Endothelial cell of umbilical vein (primary cell): Measurements from ENCODE around the gene TGM6. TPM values are rescaled to one million over a fixed set of nuclear protein-coding genes. Genes with fewer than 3 reads are reported as not detected.

Experiments
- BruUV-seq: library from RNA; stranded (reverse); fragments of 400-500 nt; replicated peaks from 2 replicates; lab custom pipeline; 2021; lab: Mats Ljungman, UMichigan
- CTCF ChIA-PET: fragments of 300-600, 350-600 bp; sonication (Branson Sonifier 250); formaldehyde crosslinking; loops from one replicate; lab custom pipeline; 2021; ENCODE audit warnings: antibody characterized with exemption, inconsistent platforms; lab: Charles Lee
- POLR2A ChIA-PET: fragments of 300-600, 350-600 bp; sonication (Branson Sonifier 250); formaldehyde crosslinking; loops from one replicate; lab custom pipeline; 2021; ENCODE audit warnings: antibody characterized with exemption, inconsistent platforms; lab: Charles Lee
- DNase-seq: peaks from one replicate; pipeline ENCODE4 v3.0.0-alpha.2; 2011; ENCODE audit warnings: low read depth, low spot score
- FAIRE-seq: peaks from 2 replicates; lab custom pipeline; 2011; peaks lifted over from hg19 to GRCh38; lab: Jason Lieb, UNC
- H2AFZ ChIP-seq: 2 replicates; pipeline ENCODE4 v1.6.0; 2012; ENCODE audit warnings: low read depth, low read length, control low read depth, inconsistent platforms
- H3K27ac ChIP-seq: 2 replicates; pipeline ENCODE4 v1.5.1; 2011; ENCODE audit warnings: low read depth, mild to moderate bottlenecking, control low read depth, low read length, moderate library complexity; ENCODE audit not compliant: insufficient read depth
- H3K27me3 ChIP-seq, 2 experiments: 2 replicates each; pipeline versions ENCODE4 v1.6.0 to v1.6.1; 2011; ENCODE audit warnings: low read length in 2 of 2, mixed read lengths in 1 of 2; ENCODE audit not compliant: control insufficient read depth in 2 of 2, insufficient read depth in 2 of 2
- H3K36me3 ChIP-seq, 2 experiments: 2 replicates in 1 of 2; 3 replicates in 1 of 2; pipeline ENCODE4 v1.5.1; 2011; ENCODE audit warnings: low read length in 2 of 2, mild to moderate bottlenecking in 1 of 2, moderate library complexity in 1 of 2; ENCODE audit not compliant: control insufficient read depth in 2 of 2, insufficient read depth in 2 of 2; ENCODE audit errors: extremely low read depth in 1 of 2
- H3K4me1 ChIP-seq: 3 replicates; pipeline ENCODE4 v1.5.1; 2011; ENCODE audit warnings: mild to moderate bottlenecking, low read length; ENCODE audit not compliant: control insufficient read depth, insufficient read depth; ENCODE audit errors: extremely low read depth
- H3K4me2 ChIP-seq: 2 replicates; pipeline ENCODE4 v1.6.1; 2011; ENCODE audit warnings: low read length, control low read depth, mixed read lengths; ENCODE audit not compliant: insufficient read depth
- H3K4me3 ChIP-seq, 3 experiments: fragments of 200-600 bp in 1 of 3; sonication (generic), shearing (Covaris generic) in 1 of 3; replicated peaks in 1 of 3; 2 replicates each; pipeline ENCODE4 v1.5.1; 2011 to 2016; ENCODE audit warnings: control low read depth in 3 of 3, low read length in 3 of 3, mild to moderate bottlenecking in 2 of 3, inconsistent platforms in 1 of 3, low read depth in 1 of 3, moderate library complexity in 1 of 3; ENCODE audit not compliant: insufficient read depth in 1 of 3
- H3K79me2 ChIP-seq: 2 replicates; pipeline ENCODE4 v1.6.0; 2012; ENCODE audit warnings: low read length, inconsistent platforms; ENCODE audit not compliant: control insufficient read depth, insufficient read depth
- H3K9ac ChIP-seq: replicated peaks from 2 replicates; pipeline ENCODE3; 2011; ENCODE audit warnings: low read length, control low read depth; ENCODE audit not compliant: insufficient read depth; ENCODE audit errors: extremely low read depth
- H3K9me1 ChIP-seq: replicated peaks from 3 replicates; pipeline ENCODE4 v1.6.0; 2011; ENCODE audit warnings: mild to moderate bottlenecking, low read length; ENCODE audit not compliant: control insufficient read depth, insufficient read depth; ENCODE audit errors: extremely low read depth
- H3K9me3 ChIP-seq: replicated peaks from 2 replicates; pipeline ENCODE4 v1.5.1; 2012; ENCODE audit warnings: low read length, inconsistent platforms; ENCODE audit not compliant: control insufficient read depth, insufficient read depth
- H4K20me1 ChIP-seq: replicated peaks from 2 replicates; pipeline ENCODE3; 2011; ENCODE audit warnings: mild to moderate bottlenecking, low read length; ENCODE audit not compliant: control insufficient read depth, insufficient read depth; ENCODE audit errors: extremely low read depth
- CTCF ChIP-seq, 2 donors: IDR thresholded peaks; 1 replicate in 1 of 2; 2 replicates in 1 of 2; pipeline ENCODE4 v1.5.1; 2011; ENCODE audit warnings: low read length in 2 of 2, mild to moderate bottlenecking in 2 of 2, moderate library complexity in 2 of 2, control low read depth in 1 of 2, inconsistent platforms in 1 of 2, low read depth in 1 of 2; ENCODE audit not compliant: insufficient read depth in 1 of 2; ENCODE audit errors: extremely low read depth in 1 of 2
- EZH2 ChIP-seq: IDR thresholded peaks from 2 replicates; pipeline ENCODE4 v1.6.1; 2012; ENCODE audit warnings: borderline replicate concordance, low read depth, mild to moderate bottlenecking, moderate library complexity, low read length, inconsistent platforms; ENCODE audit not compliant: severe bottlenecking
- FOS ChIP-seq: IDR thresholded peaks from 2 replicates; pipeline ENCODE4 v1.6.1; 2011; ENCODE audit warnings: mild to moderate bottlenecking, low read length, moderate library complexity, borderline replicate concordance; ENCODE audit not compliant: insufficient read depth
- GATA2 ChIP-seq: IDR thresholded peaks from 2 replicates; pipeline ENCODE4 v1.7.0; 2011; ENCODE audit warnings: low read depth, mild to moderate bottlenecking, moderate library complexity, mixed read lengths, low read length; ENCODE audit not compliant: insufficient read length, insufficient read depth
- JUN ChIP-seq: IDR thresholded peaks from 2 replicates; pipeline ENCODE4 v1.6.1; 2011; ENCODE audit warnings: borderline replicate concordance, low read depth; ENCODE audit not compliant: insufficient read length, insufficient read depth
- MAX ChIP-seq: IDR thresholded peaks from 2 replicates; pipeline ENCODE4 v1.6.1; 2011; ENCODE audit not compliant: insufficient read depth, insufficient read length
- MYC ChIP-seq: IDR thresholded peaks from one replicate; pipeline ENCODE4 v1.6.1; 2011; ENCODE audit warnings: mild to moderate bottlenecking, low read depth, low read length
- POLR2A ChIP-seq: IDR thresholded peaks from 2 replicates; pipeline ENCODE4 v1.6.1; 2012; ENCODE audit warnings: low read depth, mild to moderate bottlenecking, control low read depth, low read length
- POLR2AphosphoS5 ChIP-seq: IDR thresholded peaks from 2 replicates; pipeline ENCODE4 v1.6.1; 2012; ENCODE audit warnings: low read depth, mild to moderate bottlenecking, control low read depth, low read length, moderate library complexity; ENCODE audit not compliant: insufficient read depth
- dilution Hi-C: fragments of 300-500 bp; cut with MboI; formaldehyde crosslinking; loops from one replicate; pipeline ENCODE4 v1.15.0; 2019; ENCODE audit warnings: low sequenced_read_pairs; ENCODE audit not compliant: extremely low pct_ligation_motif_present
- intact Hi-C: fragments of 100-400 bp; cut with micrococcal nuclease; formaldehyde crosslinking; loops from one replicate; pipeline ENCODE4 v1.10.0; 2022
- polyA plus RNA-seq, 4 experiments: library from polyadenylated mRNA; depleted of rRNA in 3 of 4; stranded (reverse) in 3 of 4; unstranded in 1 of 4; fragments of >200 nt; gene quantifications; 2 replicates each; pipeline versions ENCODE4 v1.2.1 to v1.2.3, GENCODE V29; 2011 to 2012; ENCODE audit warnings: missing spikeins in 1 of 4
- total RNA-seq: library from RNA; stranded (reverse); gene quantifications from 2 replicates; pipeline ENCODE4 v1.2.3, GENCODE V29; 2021

The TGM6 gene
- total and polyA plus RNA-seq, 2 donors (not counting 3 experiments of a cell fraction or from before 2014, with no cell fraction given), result not detected

GRCh38 chr20:2331106-2331505, 49.6 kb upstream of the TGM6 start:
- ChIA-PET POLR2A (no interaction called here), CTCF (no interaction called here)
- Histone ChIP-seq H3K36me3 (no peaks in the 10 kb centered on the region), H3K27ac (no peak overlapping the region), H3K4me2 (no peak overlapping the region), H3K4me1 (no peaks in the 10 kb centered on the region), H3K27me3 (peaks cover 0 to 4% of the 10 kb centered on the region in 2 experiments), H3K9ac (no peak overlapping the region), H4K20me1 (no peaks in the 10 kb centered on the region), H3K4me3 (no peak overlapping the region), H2AFZ (no peak overlapping the region), H3K79me2 (no peaks in the 10 kb centered on the region), H3K9me3 (no peaks in the 10 kb centered on the region), H3K9me1 (no peaks in the 10 kb centered on the region)
- TF ChIP-seq MYC (no peak), FOS (no peak), POLR2AphosphoS5 (no peak), POLR2A (no peak), CTCF (IDR thresholded peaks at IDR 0.05; ENCODE audit: extremely low read depth in 1 of 2, insufficient read depth in 1 of 2, low read depth in 1 of 2, low read length in 2 of 2) (no peak), JUN (no peak), MAX (no peak), EZH2 (no peak), GATA2 (no peak)
- dilution Hi-C loops (no loop called here), intact Hi-C loops (no loop called here)
- FAIRE-seq (no peak), DNase-seq (no peak)
- BruUV-seq, result no TSS peak
